Rectal smooth muscle tissue (tissue), 1 donor: ENCODE measurements around the gene KIF2A.

Experiments used
- H3K27ac ChIP-seq: one replicate; pipeline ENCODE4 v1.7.0; 2013; ENCODE audit warnings: low read depth, low read length, inconsistent platforms
- H3K27me3 ChIP-seq: one replicate; pipeline ENCODE4 v1.7.0; 2013; ENCODE audit warnings: low read length; ENCODE audit not compliant: control insufficient read depth, insufficient read depth
- H3K36me3 ChIP-seq: one replicate; pipeline ENCODE4 v1.7.0; 2013; ENCODE audit warnings: low read length; ENCODE audit not compliant: control insufficient read depth, insufficient read depth
- H3K4me1 ChIP-seq: one replicate; pipeline ENCODE4 v1.7.0; 2013; ENCODE audit warnings: low read length; ENCODE audit not compliant: control insufficient read depth, insufficient read depth
- H3K4me3 ChIP-seq: one replicate; pipeline ENCODE4 v1.7.0; 2013; ENCODE audit warnings: low read length
- H3K9ac ChIP-seq: one replicate; pipeline ENCODE4 v1.7.0; 2013; ENCODE audit warnings: low read length

The KIF2A gene

GRCh38 chr5:62316176-62316502, 10.1 kb downstream of the KIF2A start:
- H3K9ac ChIP-seq, result no peak overlapping the region
- no peaks in the 10 kb centered on the region for H3K36me3 ChIP-seq
- H3K4me1 ChIP-seq, result no peaks in the 10 kb centered on the region
- H3K4me3 ChIP-seq, result no peak overlapping the region
- no peak overlapping the region for H3K27ac ChIP-seq
- no peaks in the 10 kb centered on the region for H3K27me3 ChIP-seq

- Histone ChIP-seq H3K36me3 (no peaks in the 10 kb centered on the region), H3K27ac (no peak overlapping the region), H3K27me3 (no peaks in the 10 kb centered on the region), H3K9ac (no peak overlapping the region), H3K4me3 (no peak overlapping the region), H3K4me1 (no peaks in the 10 kb centered on the region)
These were observed 11.8 kb downstream of the KIF2A start for GRCh38 chr5:62317810-62318209.

GRCh38 chr5:62322484-62322883, 16.5 kb downstream of the KIF2A start:
- H3K4me3 ChIP-seq, result no peak overlapping the region
- no peaks in the 10 kb centered on the region for H3K36me3 ChIP-seq
- H3K27me3 ChIP-seq, result no peaks in the 10 kb centered on the region
- no peak overlapping the region for H3K9ac ChIP-seq
- no peak overlapping the region for H3K27ac ChIP-seq
- H3K4me1 ChIP-seq, result no peaks in the 10 kb centered on the region

GRCh38 chr5:62326302-62326701, 20.3 kb downstream of the KIF2A start:
- Histone ChIP-seq H3K36me3 (no peaks in the 10 kb centered on the region), H3K4me1 (peaks cover 2% of the 10 kb centered on the region), H3K4me3 (no peak overlapping the region), H3K27ac (no peak overlapping the region), H3K9ac (no peak overlapping the region), H3K27me3 (no peaks in the 10 kb centered on the region)

- no peak overlapping the region for H3K4me3 ChIP-seq
- H3K4me1 ChIP-seq, result peaks cover 2% of the 10 kb centered on the region
- no peaks in the 10 kb centered on the region for H3K36me3 ChIP-seq
- no peaks in the 10 kb centered on the region for H3K27me3 ChIP-seq
- H3K27ac ChIP-seq, result no peak overlapping the region
- no peak overlapping the region for H3K9ac ChIP-seq
These were observed 20.7 kb downstream of the KIF2A start for GRCh38 chr5:62326702-62327101.

GRCh38 chr5:62327138-62328053, 21.4 kb downstream of the KIF2A start:
- Histone ChIP-seq H3K27ac (no peak overlapping the region), H3K9ac (no peak overlapping the region), H3K4me1 (peaks cover 2% of the 10 kb centered on the region), H3K27me3 (no peaks in the 10 kb centered on the region), H3K4me3 (no peak overlapping the region), H3K36me3 (no peaks in the 10 kb centered on the region)

- Histone ChIP-seq H3K4me1 (peaks cover 2% of the 10 kb centered on the region), H3K27ac (no peak overlapping the region), H3K9ac (no peak overlapping the region)
These were observed 22.9 kb downstream of the KIF2A start for GRCh38 chr5:62328772-62329491.

GRCh38 chr5:62330302-62330701, 24.3 kb downstream of the KIF2A start:
- peaks cover 2% of the 10 kb centered on the region for H3K4me1 ChIP-seq
- H3K4me3 ChIP-seq, result no peak overlapping the region
- no peak overlapping the region for H3K27ac ChIP-seq
- no peaks in the 10 kb centered on the region for H3K27me3 ChIP-seq
- no peaks in the 10 kb centered on the region for H3K36me3 ChIP-seq
- H3K9ac ChIP-seq, result no peak overlapping the region

More at GRCh38 chr5:62328772-62329491, 22.9 kb downstream of the KIF2A start:
- no peaks in the 10 kb centered on the region for H3K27me3 ChIP-seq
- H3K36me3 ChIP-seq, result no peaks in the 10 kb centered on the region
- H3K4me3 ChIP-seq, result no peak overlapping the region

- H3K4me3 ChIP-seq, result no peak overlapping the region
- no peaks in the 10 kb centered on the region for H3K27me3 ChIP-seq
- no peaks in the 10 kb centered on the region for H3K36me3 ChIP-seq
- no peak overlapping the region for H3K9ac ChIP-seq
- H3K4me1 ChIP-seq, result peaks cover 2% of the 10 kb centered on the region
- no peak overlapping the region for H3K27ac ChIP-seq
These were observed 25.9 kb downstream of the KIF2A start for GRCh38 chr5:62331921-62332320.

- Histone ChIP-seq H3K9ac (no peak overlapping the region), H3K4me1 (peaks cover 2% of the 10 kb centered on the region), H3K27ac (no peak overlapping the region), H3K27me3 (no peaks in the 10 kb centered on the region), H3K4me3 (no peak overlapping the region), H3K36me3 (no peaks in the 10 kb centered on the region)
These were observed 27.3 kb downstream of the KIF2A start for GRCh38 chr5:62333250-62333794.

- Histone ChIP-seq H3K27me3 (no peaks in the 10 kb centered on the region), H3K27ac (no peak overlapping the region), H3K4me1 (peaks cover 1% of the 10 kb centered on the region), H3K4me3 (no peak overlapping the region), H3K36me3 (no peaks in the 10 kb centered on the region), H3K9ac (no peak overlapping the region)
These were observed 28.1 kb downstream of the KIF2A start for GRCh38 chr5:62334082-62334481.

- H3K9ac ChIP-seq, result no peak overlapping the region
- no peaks in the 10 kb centered on the region for H3K4me1 ChIP-seq
- H3K4me3 ChIP-seq, result no peak overlapping the region
- H3K27me3 ChIP-seq, result no peaks in the 10 kb centered on the region
- H3K36me3 ChIP-seq, result no peaks in the 10 kb centered on the region
- no peak overlapping the region for H3K27ac ChIP-seq
These were observed 34.4 kb downstream of the KIF2A start for GRCh38 chr5:62340392-62340791.
